DND-41 (cell line): Measurements from ENCODE around the gene WNK1.

ENCODE experiments used
- ATAC-seq: fragments of 200-7000 bp; cut with Tn5 transposase; 3 replicates; pipeline ENCODE4 v1.9.1; 2021; ENCODE audit warnings: low read depth; ENCODE audit not compliant: insufficient read depth
- DNase-seq: peaks from one replicate; pipeline ENCODE4 v3.0.0-alpha.2; 2020
- H2AFZ ChIP-seq: 2 replicates; pipeline ENCODE4 v1.6.0; 2012; ENCODE audit warnings: low read depth, low read length
- H3K27ac ChIP-seq: 2 replicates; pipeline ENCODE4 v1.5.1; 2012; ENCODE audit warnings: low read length, inconsistent platforms
- H3K27me3 ChIP-seq: fragments of 200-600 bp; sonication (generic); 2 replicates; pipeline ENCODE4 v1.6.0; 2012; ENCODE audit warnings: low read length, mild to moderate bottlenecking, inconsistent platforms; ENCODE audit not compliant: insufficient read depth, poor library complexity
- H3K36me3 ChIP-seq: 2 replicates; pipeline ENCODE4 v1.5.1; 2012; ENCODE audit warnings: low read length, inconsistent platforms; ENCODE audit not compliant: insufficient read depth
- H3K4me1 ChIP-seq: 2 replicates; pipeline ENCODE4 v1.5.1; 2012; ENCODE audit warnings: mild to moderate bottlenecking, low read length; ENCODE audit not compliant: insufficient read depth
- H3K4me2 ChIP-seq: 2 replicates; pipeline ENCODE4 v1.6.0; 2012; ENCODE audit warnings: mild to moderate bottlenecking, moderate library complexity, low read length, inconsistent platforms; ENCODE audit not compliant: insufficient read depth
- H3K4me3 ChIP-seq, 2 experiments: fragments of 200-600 bp in 1 of 2; shearing (Covaris generic) in 1 of 2; 2 replicates each; pipeline ENCODE4 v1.5.1; 2012 to 2016; ENCODE audit warnings: inconsistent platforms in 2 of 2, low read length in 2 of 2, mild to moderate bottlenecking in 2 of 2, low read depth in 1 of 2, moderate library complexity in 1 of 2
- H3K79me2 ChIP-seq: 2 replicates; pipeline ENCODE4 v1.6.0; 2012; ENCODE audit warnings: low read length, inconsistent platforms; ENCODE audit not compliant: insufficient read depth
- H3K9ac ChIP-seq: 2 replicates; pipeline ENCODE4 v1.6.0; 2012; ENCODE audit warnings: low read depth, mild to moderate bottlenecking, inconsistent platforms, low read length, moderate library complexity
- H3K9me3 ChIP-seq: 2 replicates; pipeline ENCODE4 v1.5.1; 2012; ENCODE audit warnings: low read length, moderate library complexity, mild to moderate bottlenecking, inconsistent platforms; ENCODE audit not compliant: insufficient read depth, severe bottlenecking
- H4K20me1 ChIP-seq: 2 replicates; pipeline ENCODE4 v1.6.0; 2012; ENCODE audit warnings: low read length; ENCODE audit not compliant: insufficient read depth
- EZH2 ChIP-seq: IDR thresholded peaks from 3 replicates; pipeline ENCODE4 v1.6.1; 2012; ENCODE audit warnings: borderline replicate concordance, low read depth, mild to moderate bottlenecking, moderate library complexity, low read length, inconsistent platforms; ENCODE audit not compliant: severe bottlenecking
- TF ChIP-seq, protein P1 (sequence below): IDR thresholded peaks from 2 replicates; pipeline ENCODE4 v1.5.1; 2012; ENCODE audit warnings: borderline replicate concordance, low read length, moderate library complexity, mild to moderate bottlenecking; ENCODE audit not compliant: poor library complexity, severe bottlenecking; ENCODE audit errors: extremely low read depth

WNK1 gene

DNA sequence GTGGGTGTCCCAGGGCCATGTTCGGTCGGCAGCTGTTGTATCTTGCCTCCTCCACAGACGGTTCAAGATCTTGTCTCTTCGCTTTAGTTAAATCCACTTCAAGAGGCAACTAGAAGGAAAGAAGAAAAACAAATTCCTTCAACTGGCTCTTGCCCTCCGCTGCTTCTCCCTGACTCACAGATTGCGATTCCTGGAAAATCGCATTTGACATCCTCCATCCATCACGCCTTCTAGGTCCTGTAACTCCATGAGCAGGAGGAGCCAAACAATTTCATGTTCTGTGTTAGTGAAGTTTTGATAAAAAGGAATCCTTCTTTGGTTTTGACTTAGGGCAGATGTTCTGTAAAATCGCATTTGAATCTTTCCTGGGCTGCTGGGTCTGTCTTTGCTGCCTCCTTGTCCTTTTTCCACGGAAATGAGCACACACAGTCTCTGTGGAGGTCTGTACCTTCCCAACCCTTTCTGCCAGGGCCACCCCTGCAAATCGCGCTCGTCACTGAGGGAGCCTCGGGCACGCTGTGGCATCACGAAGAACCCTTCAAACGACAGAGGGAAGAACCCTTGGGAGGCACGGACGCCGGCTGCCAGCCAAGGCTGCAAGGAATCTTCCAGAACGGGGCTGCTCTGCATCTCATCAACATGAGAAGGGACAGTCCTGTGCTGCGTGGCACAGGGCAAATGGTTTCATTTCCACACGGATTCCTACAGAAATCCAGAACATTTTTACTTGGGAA, 164.5 kb downstream of the WNK1 start:
- Histone ChIP-seq H3K4me3 (no peak overlapping the region), H3K27me3 (no peaks in the 10 kb centered on the region), H3K4me2 (no peak overlapping the region), H3K9me3 (no peaks in the 10 kb centered on the region), H3K9ac (no peak overlapping the region), H3K27ac (no peak overlapping the region), H3K4me1 (peaks cover 17% of the 10 kb centered on the region), H4K20me1 (peaks cover 3% of the 10 kb centered on the region; the same call in 1 of the 2 replicates), H3K79me2 (peaks cover 9% of the 10 kb centered on the region; the same call in 1 of the 2 replicates), H2AFZ (no peak overlapping the region), H3K36me3 (peaks cover 80% of the 10 kb centered on the region)
- DNase-seq: no peak
- TF ChIP-seq EZH2: no peak
- TF ChIP-seq, protein P1, sequence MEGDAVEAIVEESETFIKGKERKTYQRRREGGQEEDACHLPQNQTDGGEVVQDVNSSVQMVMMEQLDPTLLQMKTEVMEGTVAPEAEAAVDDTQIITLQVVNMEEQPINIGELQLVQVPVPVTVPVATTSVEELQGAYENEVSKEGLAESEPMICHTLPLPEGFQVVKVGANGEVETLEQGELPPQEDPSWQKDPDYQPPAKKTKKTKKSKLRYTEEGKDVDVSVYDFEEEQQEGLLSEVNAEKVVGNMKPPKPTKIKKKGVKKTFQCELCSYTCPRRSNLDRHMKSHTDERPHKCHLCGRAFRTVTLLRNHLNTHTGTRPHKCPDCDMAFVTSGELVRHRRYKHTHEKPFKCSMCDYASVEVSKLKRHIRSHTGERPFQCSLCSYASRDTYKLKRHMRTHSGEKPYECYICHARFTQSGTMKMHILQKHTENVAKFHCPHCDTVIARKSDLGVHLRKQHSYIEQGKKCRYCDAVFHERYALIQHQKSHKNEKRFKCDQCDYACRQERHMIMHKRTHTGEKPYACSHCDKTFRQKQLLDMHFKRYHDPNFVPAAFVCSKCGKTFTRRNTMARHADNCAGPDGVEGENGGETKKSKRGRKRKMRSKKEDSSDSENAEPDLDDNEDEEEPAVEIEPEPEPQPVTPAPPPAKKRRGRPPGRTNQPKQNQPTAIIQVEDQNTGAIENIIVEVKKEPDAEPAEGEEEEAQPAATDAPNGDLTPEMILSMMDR: no peak
- ATAC-seq: no peak

DNA sequence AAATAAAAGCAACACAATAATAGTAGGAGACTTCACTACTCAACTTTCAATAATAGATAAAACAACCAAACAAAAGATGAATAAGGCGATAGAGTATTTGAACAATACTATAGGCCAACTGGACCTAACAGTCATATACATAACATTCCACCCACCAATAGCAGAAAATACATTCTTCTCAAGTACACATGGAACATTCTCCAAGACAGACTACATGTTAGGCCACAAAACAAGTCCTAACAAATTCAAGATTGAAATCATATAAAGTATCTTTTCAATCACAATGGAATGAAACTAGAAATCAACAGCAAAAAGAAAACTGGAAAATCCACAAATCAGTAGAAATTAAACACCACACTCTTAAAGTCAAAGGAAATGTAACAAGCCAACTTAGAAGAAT, 168.3 kb downstream of the WNK1 start:
- Histone ChIP-seq H4K20me1 (no peaks in the 10 kb centered on the region; the same call in 1 of the 2 replicates), H3K9ac (no peak overlapping the region), H3K36me3 (peaks cover 71% of the 10 kb centered on the region), H3K79me2 (peaks cover 9% of the 10 kb centered on the region; the same call in 1 of the 2 replicates), H3K9me3 (no peaks in the 10 kb centered on the region), H2AFZ (no peak overlapping the region), H3K4me1 (no peaks in the 10 kb centered on the region), H3K4me3 (no peak overlapping the region), H3K4me2 (no peak overlapping the region), H3K27me3 (no peaks in the 10 kb centered on the region), H3K27ac (no peak overlapping the region)
- ATAC-seq: no peak
- TF ChIP-seq EZH2: no peak
- TF ChIP-seq, protein P1: no peak
- no peak for DNase-seq

DNA sequence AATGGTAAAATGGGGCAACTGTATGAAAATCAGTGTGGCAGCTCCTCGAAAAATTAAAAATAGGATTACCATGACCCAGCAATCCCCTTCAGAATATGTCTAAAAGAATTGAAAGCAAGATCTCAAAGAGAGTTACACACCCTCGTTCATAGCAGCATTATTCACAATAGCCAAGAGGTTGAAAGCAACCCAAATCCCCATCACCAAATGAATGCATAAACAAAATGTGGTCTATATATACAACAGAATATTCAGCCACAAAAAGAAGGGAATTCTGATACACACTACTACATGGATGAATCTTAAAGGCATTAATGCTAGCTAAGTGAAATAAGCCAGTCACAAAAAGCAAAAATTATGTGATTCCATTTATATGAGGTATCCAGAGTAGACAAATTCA, 169.9 kb downstream of the WNK1 start:
- peaks cover 71% of the 10 kb centered on the region for H3K36me3 ChIP-seq
- no peak overlapping the region for H3K9ac ChIP-seq
- H3K27ac ChIP-seq: no peak overlapping the region
- H3K4me1 ChIP-seq: no peaks in the 10 kb centered on the region
- no peak overlapping the region for H3K4me3 ChIP-seq
- no peak overlapping the region for H2AFZ ChIP-seq
- DNase-seq (no peak), ATAC-seq (no peak)
- peaks cover 5% of the 10 kb centered on the region; the same call in 1 of the 2 replicates for H3K79me2 ChIP-seq
- TF ChIP-seq EZH2: no peak
- TF ChIP-seq, protein P1: no peak
- H4K20me1 ChIP-seq: no peaks in the 10 kb centered on the region; the same call in 1 of the 2 replicates
- no peak overlapping the region for H3K4me2 ChIP-seq
- no peaks in the 10 kb centered on the region for H3K27me3 ChIP-seq
- no peaks in the 10 kb centered on the region for H3K9me3 ChIP-seq
